ENCODE measurements around the gene NAB1.

DNA sequence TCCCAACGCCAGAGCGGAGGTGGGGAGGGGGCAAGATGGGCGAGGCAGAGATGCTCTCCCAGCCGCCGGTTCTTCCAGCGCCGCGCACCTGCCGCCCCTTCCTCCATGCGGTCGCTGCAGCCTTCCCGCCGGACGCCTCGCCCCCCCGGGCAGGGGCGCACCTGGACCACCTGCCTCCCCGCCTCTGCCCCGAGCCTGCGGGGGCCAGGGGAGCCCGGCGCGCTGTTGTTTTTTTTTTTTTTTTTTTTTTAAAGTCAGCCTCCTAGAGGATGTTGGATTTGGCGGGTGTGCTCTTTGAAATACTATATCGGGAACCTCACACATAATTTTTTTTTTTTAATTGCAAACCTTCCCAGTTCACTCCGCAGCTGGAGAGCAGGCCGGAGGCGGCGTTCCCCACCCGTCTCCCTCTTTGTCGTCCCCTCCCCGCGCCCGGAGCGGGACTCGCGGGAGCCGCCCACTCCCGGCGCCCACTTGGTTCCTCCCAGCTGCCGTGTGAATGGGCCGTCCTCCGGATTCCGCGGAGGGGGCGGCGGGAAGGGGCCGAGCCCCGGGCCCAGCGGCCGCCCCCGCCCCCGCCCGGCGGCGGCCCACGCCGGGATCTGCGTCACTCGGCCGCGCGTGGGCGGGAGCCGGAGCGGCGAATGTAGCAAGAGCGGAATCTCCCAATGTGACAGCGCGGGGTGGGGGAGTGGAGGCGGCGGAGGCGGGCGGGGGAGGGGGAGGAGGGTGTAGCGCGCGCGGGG lies 421 bp upstream of the NAB1 start:
- TF ChIP-seq, protein P1, sequence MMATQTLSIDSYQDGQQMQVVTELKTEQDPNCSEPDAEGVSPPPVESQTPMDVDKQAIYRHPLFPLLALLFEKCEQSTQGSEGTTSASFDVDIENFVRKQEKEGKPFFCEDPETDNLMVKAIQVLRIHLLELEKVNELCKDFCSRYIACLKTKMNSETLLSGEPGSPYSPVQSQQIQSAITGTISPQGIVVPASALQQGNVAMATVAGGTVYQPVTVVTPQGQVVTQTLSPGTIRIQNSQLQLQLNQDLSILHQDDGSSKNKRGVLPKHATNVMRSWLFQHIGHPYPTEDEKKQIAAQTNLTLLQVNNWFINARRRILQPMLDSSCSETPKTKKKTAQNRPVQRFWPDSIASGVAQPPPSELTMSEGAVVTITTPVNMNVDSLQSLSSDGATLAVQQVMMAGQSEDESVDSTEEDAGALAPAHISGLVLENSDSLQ (IDR thresholded peaks at IDR 0.05): no peak
- TF ChIP-seq ELF4 (IDR thresholded peaks at IDR 0.05): no peak
- TF ChIP-seq SP1 (IDR thresholded peaks at IDR 0.05): no peak
- TF ChIP-seq NFRKB (IDR thresholded peaks at IDR 0.05): no peak
- TF ChIP-seq FOXM1 (IDR thresholded peaks at IDR 0.05; ENCODE audit: borderline replicate concordance): 0 out of 2 replicates have a peak, but pooled peaks have one; percentile 52
- TF ChIP-seq FOXA1 (IDR thresholded peaks at IDR 0.05): no peak
- no peak for TF ChIP-seq SUZ12 (IDR thresholded peaks at IDR 0.05)
- TF ChIP-seq TARDBP (IDR thresholded peaks at IDR 0.05): no peak
- TF ChIP-seq HDGF (IDR thresholded peaks at IDR 0.05; ENCODE audit: borderline replicate concordance): no peak
- no peak; the same call in 1 of the 2 replicates for TF ChIP-seq BHLHE40 (IDR thresholded peaks at IDR 0.05; ENCODE audit: borderline replicate concordance)
- peak; percentile 62; the same call in 1 of the 2 replicates for TF ChIP-seq CTBP1 (IDR thresholded peaks at IDR 0.05; ENCODE audit: borderline replicate concordance)
- TF ChIP-seq FOXK2 (IDR thresholded peaks at IDR 0.05): no peak
- TF ChIP-seq ARNT (IDR thresholded peaks at IDR 0.05): no peak
- TF ChIP-seq ZNF384 (IDR thresholded peaks at IDR 0.05): peak; percentile 97

Data from HEK293T (cell line).